Measurements from ENCODE around the gene IGHMBP2.

The IGHMBP2 gene

DNA sequence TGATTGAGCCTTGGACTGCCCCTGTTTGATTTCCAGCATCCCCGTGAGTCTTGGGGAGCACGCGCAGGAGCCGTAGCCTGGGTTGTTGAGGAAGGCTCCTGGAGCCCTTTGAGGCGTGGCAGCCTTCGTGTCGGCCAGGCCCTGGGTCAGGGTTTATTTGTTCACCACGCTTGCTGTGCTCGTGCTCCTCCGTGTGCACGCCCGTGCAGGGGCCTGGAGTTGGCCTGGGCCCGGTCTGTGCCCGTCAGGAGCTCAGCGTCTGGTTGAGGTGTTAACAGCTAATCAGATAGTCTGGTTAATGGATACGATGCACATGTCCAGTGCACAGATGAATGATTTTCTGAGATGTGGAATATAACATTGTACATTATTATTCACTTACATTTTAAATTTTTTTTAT, 8.0 kb downstream of the IGHMBP2 start (continued):
- TF ChIP-seq, protein P1, sequence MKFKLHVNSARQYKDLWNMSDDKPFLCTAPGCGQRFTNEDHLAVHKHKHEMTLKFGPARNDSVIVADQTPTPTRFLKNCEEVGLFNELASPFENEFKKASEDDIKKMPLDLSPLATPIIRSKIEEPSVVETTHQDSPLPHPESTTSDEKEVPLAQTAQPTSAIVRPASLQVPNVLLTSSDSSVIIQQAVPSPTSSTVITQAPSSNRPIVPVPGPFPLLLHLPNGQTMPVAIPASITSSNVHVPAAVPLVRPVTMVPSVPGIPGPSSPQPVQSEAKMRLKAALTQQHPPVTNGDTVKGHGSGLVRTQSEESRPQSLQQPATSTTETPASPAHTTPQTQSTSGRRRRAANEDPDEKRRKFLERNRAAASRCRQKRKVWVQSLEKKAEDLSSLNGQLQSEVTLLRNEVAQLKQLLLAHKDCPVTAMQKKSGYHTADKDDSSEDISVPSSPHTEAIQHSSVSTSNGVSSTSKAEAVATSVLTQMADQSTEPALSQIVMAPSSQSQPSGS (tag by site-specific recombination; IDR thresholded peaks at IDR 0.05; ENCODE audit: low read depth): no peak

DNA sequence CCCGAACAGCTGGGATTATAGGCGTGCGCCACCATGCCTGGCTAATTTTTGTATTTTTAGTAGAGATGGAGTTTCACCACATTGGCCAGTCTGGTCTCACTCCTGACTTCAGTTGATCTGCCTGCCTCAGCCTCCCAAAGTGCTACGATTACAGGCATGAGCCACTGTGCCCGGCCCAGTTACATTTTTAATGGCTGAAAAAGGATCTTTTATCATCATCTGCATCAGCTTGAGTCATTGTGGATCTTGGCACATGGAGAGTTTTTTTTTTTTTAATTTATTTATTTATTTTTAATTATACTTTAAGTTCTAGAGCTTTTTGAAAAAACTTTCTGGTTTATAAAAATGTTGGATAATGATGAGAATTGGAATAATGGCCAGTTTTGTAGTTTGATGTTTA, 8.6 kb downstream of the IGHMBP2 start:
- Histone ChIP-seq H3K9me3 (ENCODE audit: control insufficient read depth, insufficient read depth, low read depth, low read length) (no peaks in the 10 kb centered on the region), H3K4me1 (ENCODE audit: control insufficient read depth, insufficient read depth, low read length) (no peaks in the 10 kb centered on the region), H3K36me3 (ENCODE audit: control insufficient read depth in 2 of 2, insufficient read depth in 1 of 2, low read length in 2 of 2) (peaks cover 23 to 85% of the 10 kb centered on the region in 2 experiments; a peak in 2 of 3 replicates), H3K4me3 (ENCODE audit: low read depth, low read length) (no peak overlapping the region), H3K27ac (ENCODE audit: extremely low read depth, low read depth, low read length) (no peak overlapping the region)
- ChIA-PET POLR2A (no interaction called here), CTCF (no interaction called here)
- TF ChIP-seq ZNF664 (tag by site-specific recombination; IDR thresholded peaks at IDR 0.05) (no peak), ZNF777 (tag by site-specific recombination; IDR thresholded peaks at IDR 0.05; ENCODE audit: borderline replicate concordance) (no peak), ZBTB8A (tag by site-specific recombination; IDR thresholded peaks at IDR 0.05) (no peak), ZNF654 (tag by site-specific recombination; IDR thresholded peaks at IDR 0.05; ENCODE audit: low read depth) (no peak), KLF16 (tag by site-specific recombination; IDR thresholded peaks at IDR 0.05) (no peak), REPIN1 (tag by site-specific recombination; IDR thresholded peaks at IDR 0.05; ENCODE audit: low read depth) (no peak), KLF7 (tag by site-specific recombination; IDR thresholded peaks at IDR 0.05; ENCODE audit: borderline replicate concordance) (no peak), SP3 (tag by site-specific recombination; IDR thresholded peaks at IDR 0.05) (no peak), ZNF626 (tag by site-specific recombination; IDR thresholded peaks at IDR 0.05) (no peak), ZNF473 (tag by site-specific recombination; IDR thresholded peaks at IDR 0.05) (no peak), FEZF1 (tag by site-specific recombination; IDR thresholded peaks at IDR 0.05) (no peak), ZNF324 (tag by site-specific recombination; IDR thresholded peaks at IDR 0.05) (no peak), ZNF521 (tag by site-specific recombination; IDR thresholded peaks at IDR 0.05) (no peak), ZNF555 (tag by site-specific recombination; conservative IDR thresholded peaks at IDR 0.05) (no peak)
- TF ChIP-seq, protein P2, sequence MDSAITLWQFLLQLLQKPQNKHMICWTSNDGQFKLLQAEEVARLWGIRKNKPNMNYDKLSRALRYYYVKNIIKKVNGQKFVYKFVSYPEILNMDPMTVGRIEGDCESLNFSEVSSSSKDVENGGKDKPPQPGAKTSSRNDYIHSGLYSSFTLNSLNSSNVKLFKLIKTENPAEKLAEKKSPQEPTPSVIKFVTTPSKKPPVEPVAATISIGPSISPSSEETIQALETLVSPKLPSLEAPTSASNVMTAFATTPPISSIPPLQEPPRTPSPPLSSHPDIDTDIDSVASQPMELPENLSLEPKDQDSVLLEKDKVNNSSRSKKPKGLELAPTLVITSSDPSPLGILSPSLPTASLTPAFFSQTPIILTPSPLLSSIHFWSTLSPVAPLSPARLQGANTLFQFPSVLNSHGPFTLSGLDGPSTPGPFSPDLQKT (IDR thresholded peaks at IDR 0.05; ENCODE audit: borderline replicate concordance, low read depth, low read length): no peak
- TF ChIP-seq, protein P3, sequence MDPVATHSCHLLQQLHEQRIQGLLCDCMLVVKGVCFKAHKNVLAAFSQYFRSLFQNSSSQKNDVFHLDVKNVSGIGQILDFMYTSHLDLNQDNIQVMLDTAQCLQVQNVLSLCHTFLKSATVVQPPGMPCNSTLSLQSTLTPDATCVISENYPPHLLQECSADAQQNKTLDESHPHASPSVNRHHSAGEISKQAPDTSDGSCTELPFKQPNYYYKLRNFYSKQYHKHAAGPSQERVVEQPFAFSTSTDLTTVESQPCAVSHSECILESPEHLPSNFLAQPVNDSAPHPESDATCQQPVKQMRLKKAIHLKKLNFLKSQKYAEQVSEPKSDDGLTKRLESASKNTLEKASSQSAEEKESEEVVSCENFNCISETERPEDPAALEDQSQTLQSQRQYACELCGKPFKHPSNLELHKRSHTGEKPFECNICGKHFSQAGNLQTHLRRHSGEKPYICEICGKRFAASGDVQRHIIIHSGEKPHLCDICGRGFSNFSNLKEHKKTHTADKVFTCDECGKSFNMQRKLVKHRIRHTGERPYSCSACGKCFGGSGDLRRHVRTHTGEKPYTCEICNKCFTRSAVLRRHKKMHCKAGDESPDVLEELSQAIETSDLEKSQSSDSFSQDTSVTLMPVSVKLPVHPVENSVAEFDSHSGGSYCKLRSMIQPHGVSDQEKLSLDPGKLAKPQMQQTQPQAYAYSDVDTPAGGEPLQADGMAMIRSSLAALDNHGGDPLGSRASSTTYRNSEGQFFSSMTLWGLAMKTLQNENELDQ (tag by site-specific recombination; IDR thresholded peaks at IDR 0.05; ENCODE audit: low read depth): no peak
- TF ChIP-seq, protein P4, sequence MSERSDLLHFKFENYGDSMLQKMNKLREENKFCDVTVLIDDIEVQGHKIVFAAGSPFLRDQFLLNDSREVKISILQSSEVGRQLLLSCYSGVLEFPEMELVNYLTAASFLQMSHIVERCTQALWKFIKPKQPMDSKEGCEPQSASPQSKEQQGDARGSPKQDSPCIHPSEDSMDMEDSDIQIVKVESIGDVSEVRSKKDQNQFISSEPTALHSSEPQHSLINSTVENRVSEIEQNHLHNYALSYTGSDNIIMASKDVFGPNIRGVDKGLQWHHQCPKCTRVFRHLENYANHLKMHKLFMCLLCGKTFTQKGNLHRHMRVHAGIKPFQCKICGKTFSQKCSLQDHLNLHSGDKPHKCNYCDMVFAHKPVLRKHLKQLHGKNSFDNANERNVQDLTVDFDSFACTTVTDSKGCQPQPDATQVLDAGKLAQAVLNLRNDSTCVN (tag by site-specific recombination; optimal IDR thresholded peaks at IDR 0.05): no peak
- TF ChIP-seq, protein P1 (tag by site-specific recombination; IDR thresholded peaks at IDR 0.05; ENCODE audit: low read depth): no peak
- TF ChIP-seq, protein P5, sequence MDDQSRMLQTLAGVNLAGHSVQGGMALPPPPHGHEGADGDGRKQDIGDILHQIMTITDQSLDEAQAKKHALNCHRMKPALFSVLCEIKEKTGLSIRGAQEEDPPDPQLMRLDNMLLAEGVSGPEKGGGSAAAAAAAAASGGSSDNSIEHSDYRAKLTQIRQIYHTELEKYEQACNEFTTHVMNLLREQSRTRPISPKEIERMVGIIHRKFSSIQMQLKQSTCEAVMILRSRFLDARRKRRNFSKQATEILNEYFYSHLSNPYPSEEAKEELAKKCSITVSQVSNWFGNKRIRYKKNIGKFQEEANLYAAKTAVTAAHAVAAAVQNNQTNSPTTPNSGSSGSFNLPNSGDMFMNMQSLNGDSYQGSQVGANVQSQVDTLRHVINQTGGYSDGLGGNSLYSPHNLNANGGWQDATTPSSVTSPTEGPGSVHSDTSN (CRISPR knock-in tag; IDR thresholded peaks at IDR 0.05): no peak
